ENCODE results near the gene GCKR. TPM values are rescaled to one million over a fixed set of nuclear protein-coding genes. Genes with fewer than 3 reads are reported as not detected.
"Not testable (repeated sequence)": the region's sequence is repeated elsewhere in the genome, so short reads cannot be mapped to it uniquely, and the experiment has no call there.

The GCKR gene
- total RNA-seq, 1 donor from 2014 or later: not detected

GRCh38 chr2:27509326-27509725 is 12.7 kb downstream of the GCKR start:
- DNase-seq (ENCODE audit: low spot score): no peak

GRCh38 chr2:27518113-27518781 is 21.6 kb downstream of the GCKR start:
- no peak for DNase-seq (ENCODE audit: low spot score)

DNA sequence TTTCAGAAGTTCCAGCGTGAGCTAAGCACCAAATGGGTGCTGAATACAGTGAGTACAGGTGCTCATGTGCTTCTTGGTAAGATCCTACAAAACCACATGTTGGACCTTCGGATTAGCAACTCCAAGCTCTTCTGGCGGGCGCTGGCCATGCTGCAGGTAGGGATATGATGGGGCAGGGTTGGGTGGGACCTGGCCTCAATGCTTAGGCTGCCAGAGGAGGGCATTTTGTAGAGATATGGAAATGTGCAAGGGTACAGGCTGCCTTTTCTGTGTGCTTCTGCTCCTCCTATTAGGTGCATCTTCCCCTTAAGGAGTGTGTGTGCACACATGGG is 22.1 kb downstream of the GCKR start:
- no peak for DNase-seq (ENCODE audit: low spot score)

- no peak for DNase-seq (ENCODE audit: low spot score)
Measured at GRCh38 chr2:27520316-27520715, 23.7 kb downstream of the GCKR start.

GRCh38 chr2:27522400-27522945 is 25.8 kb downstream of the GCKR start:
- no peak for DNase-seq (ENCODE audit: low spot score)

- no peak for DNase-seq (ENCODE audit: low spot score)
Measured at GRCh38 chr2:27527182-27527581, 30.5 kb downstream of the GCKR start.

- no peak for DNase-seq (ENCODE audit: low spot score)
Measured at GRCh38 chr2:27531983-27532382, 35.3 kb downstream of the GCKR start.

GRCh38 chr2:27537287-27537686 is 40.6 kb downstream of the GCKR start:
- no peak for DNase-seq (ENCODE audit: low spot score)

- not testable (repeated sequence) for DNase-seq (ENCODE audit: low spot score)
Measured at GRCh38 chr2:27538839-27539450, 42.3 kb downstream of the GCKR start.

DNA sequence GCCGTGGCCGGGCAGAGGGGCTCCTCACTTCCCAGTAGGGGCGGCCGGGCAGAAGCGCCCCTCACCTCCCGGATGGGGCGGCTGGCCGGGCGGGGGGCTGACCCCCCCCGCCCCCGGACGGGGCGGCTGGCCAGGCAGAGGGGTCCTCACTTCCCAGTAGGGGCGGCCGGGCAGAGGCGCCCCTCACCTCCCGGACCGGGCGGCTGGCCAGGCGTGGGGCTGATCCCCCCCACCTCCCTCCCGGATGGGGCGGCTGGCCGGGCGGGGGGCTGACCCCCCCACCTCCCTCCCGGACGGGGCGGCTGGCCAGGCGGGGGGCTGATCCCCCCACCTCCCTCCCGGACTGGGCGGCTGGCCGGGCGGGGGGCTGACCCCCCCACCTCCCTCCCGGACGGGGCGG is 43.0 kb downstream of the GCKR start:
- not testable (repeated sequence) for DNase-seq (ENCODE audit: low spot score)

- DNase-seq (ENCODE audit: low spot score): no peak
Measured at GRCh38 chr2:27544143-27544821, 47.6 kb downstream of the GCKR start.

DNA sequence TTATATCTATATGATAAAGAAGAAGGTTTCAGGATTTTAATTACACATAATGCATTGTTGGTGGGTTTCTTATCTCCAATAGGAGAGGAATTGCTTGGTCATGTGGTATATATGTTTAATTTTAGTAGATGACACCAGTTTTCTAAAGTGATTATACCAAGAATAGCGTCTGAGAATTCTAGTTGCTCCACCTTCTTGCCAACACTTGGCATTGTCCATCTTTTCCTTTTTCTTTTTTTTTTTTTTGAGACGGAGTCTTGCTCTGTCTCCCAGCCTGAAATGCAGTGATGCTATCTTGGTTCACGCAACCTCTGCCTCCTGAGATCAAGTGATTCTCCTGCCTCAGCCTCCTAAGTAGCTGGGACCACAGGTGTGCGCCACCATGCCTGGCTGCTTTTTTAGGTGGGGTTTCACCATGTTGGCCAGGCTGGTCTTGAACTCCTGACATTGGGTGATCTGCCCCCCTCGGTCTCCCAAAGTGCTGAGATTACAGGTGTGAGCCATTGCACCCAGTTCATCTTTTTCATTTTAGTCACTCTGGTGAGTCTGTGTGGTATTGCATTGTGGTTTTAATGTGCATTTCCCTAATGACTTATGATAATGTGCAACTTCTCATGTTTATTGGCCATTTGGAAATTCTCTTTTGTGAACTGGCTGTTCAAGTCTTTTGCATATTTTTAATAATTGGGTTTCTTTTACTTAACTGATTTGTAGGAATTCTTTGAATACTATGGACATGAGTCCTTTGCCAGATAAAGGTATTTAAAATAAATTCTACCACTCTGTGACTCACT is 48.9 kb downstream of the GCKR start:
- DNase-seq (ENCODE audit: low spot score): no peak

DNA sequence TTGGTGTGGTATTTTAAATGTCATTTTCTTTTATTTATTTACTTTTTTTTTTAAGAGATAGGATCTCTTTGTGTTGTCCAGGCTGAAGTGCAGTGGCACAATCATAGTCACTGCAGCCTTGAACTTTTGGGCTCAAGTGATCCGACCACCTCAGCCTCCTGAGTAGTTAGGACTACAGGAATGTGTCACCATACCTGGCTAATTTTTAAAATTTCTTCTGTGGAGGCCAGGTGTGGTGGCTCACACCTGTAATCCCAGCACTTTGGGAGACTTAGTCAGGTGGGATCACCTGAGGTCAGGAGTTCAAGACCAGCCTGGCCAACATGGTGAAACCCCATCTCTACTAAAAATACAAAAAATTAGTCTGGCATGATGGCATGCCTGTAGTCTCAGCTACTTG is 52.7 kb downstream of the GCKR start:
- DNase-seq (ENCODE audit: low spot score): no peak

DNA sequence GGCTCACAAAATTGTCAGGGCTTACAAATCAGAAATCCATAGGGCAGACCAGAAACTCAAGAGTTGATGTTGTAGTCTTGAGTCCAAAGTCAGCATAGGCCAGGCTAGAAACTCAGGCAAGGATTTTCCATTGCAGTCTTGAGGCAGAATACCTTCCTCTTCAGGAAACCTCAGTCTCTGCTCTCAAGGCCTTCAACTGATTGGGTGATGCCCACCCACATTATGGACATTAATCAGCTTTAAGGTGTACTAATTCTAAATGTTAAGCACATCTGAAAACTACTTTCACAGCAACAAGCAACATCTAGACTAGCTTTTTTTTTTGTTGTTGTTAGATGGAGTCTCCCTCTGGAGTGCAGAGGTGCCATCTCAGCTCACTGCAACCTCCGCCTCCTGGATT is 54.9 kb downstream of the GCKR start:
- DNase-seq (ENCODE audit: low spot score): no peak

- no peak for DNase-seq (ENCODE audit: low spot score)
Measured at GRCh38 chr2:27552941-27553340, 56.3 kb downstream of the GCKR start.

- DNase-seq (ENCODE audit: low spot score): not testable (repeated sequence)
Measured at GRCh38 chr2:27554451-27554850, 57.8 kb downstream of the GCKR start.

- peak; percentile 10 for DNase-seq (ENCODE audit: low spot score)
Measured at GRCh38 chr2:27559228-27559627, 62.6 kb downstream of the GCKR start.

DNA sequence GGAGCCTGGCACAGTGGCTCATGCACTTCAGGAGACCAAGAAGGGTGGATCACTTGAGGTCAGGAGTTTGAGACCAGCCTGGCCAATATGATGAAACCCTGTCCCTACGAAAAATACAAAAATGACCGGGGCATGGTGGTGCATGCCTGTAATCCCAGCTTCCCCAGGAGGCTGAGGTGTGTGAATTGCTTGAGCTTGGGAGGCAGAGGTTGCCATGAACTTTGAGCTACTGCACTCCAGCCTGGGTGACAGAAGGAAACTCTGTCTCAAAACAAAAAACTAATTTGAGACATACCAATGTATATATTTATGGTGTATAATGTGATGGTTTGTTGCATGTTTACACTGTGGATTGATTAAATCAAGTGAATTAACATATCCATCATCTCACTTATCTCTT is 64.4 kb downstream of the GCKR start:
- no peak for DNase-seq (ENCODE audit: low spot score)

- no peak for DNase-seq (ENCODE audit: low spot score)
Measured at GRCh38 chr2:27566628-27567027, 70.0 kb downstream of the GCKR start.

GRCh38 chr2:27569398-27569797 is 72.8 kb downstream of the GCKR start:
- no peak for DNase-seq (ENCODE audit: low spot score)

GRCh38 chr2:27571197-27571596 is 74.6 kb downstream of the GCKR start:
- no peak for DNase-seq (ENCODE audit: low spot score)

DNA sequence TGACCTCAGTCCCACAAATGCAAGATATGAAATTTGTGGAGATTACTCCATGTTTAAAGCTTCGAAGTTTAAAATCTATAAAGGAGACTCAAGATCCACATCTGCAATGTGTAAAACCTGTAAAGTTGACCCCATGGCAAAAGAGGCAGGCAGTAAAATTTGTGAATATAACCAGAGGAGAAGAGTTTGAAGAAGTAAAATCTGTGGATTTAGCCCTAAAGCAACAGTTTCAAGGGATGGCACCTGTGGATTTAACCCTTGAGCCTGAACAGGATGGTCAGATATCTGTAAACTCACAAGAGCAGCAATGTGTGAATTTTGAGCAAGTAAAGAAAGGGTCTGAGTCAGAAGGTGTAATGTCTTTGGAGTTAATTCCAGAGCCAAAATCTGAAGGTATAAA is 75.0 kb downstream of the GCKR start:
- no peak for DNase-seq (ENCODE audit: low spot score)

Measured in umbilical cord (tissue), 2 donors.